AG20443 (cell line): ENCODE data around the gene HBG1.

ENCODE experiments used
- DNase-seq: peaks from one replicate; pipeline ENCODE4 v3.0.0; 2012; ENCODE audit warnings: low spot score, mixed read lengths

HBG1 gene

DNA sequence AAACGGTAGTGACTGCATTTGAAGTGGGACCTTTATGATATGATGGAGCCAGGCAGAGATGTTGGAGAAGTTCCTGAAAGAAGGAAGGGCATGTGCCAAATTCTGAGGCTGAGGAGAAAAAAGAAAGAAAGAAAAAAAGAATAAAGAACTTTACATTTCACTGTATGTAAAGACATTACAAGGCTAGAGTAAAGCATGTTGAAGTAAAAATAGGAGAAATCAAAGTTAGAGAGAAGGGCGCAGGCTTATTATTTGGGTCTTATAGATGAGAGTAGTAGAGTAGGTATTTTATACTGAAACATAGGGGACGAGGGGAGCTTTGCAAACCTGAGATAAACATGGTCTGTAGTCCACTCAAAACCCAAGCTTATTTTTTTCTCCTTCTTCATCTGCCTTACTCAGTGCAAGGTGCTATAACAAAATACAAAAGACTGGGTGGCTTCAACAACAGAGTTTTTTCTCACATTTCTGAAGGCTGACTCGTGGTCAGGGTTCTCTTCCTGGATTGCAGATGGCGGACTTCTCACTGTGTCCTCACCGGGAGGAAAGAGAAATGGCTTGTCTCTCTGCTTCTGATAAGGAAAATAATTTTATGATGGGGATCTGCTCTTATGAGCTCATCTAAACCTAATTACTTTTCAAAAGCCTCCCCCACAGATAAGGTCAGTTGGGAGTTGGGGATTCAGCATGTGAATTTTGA, 2.7 kb downstream of the HBG1 start:
- DNase-seq: no peak

DNA sequence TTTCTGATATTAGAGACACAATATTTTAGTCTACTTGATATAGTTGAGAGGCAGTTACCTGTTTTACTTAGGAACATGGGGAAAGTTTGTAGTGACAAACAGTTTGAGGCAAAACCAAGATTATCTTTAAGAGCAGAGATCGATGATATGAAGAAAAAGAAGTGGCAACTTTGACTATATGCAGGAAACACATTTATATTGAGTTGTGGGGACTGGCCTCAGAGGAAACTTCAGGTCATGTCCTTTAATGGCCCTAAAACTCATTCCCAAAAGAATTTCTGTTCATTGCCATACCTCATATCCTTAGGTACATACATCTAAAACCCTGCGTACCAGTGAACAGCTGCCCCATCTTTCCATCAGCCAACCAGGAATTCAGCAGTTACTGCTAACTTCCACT, 4.5 kb downstream of the HBG1 start:
- no peak for DNase-seq

DNA sequence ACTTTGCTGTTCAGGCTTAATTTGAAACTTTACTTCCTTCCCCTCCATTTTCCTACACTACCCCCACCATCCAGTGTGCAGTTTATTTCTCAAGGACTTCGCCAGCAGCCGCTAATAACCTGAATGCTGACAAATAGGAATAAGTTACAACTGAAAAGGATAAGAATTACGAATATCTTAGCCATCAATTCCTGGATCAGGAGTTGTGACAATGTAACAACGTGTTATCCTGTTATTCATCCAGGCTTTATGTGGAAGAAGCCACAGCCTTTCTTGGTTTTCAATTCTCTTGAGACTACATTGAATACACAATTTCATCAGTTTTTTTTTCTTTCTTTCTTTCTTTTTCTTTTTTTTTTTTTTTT, 5.9 kb downstream of the HBG1 start:
- DNase-seq: no peak

DNA sequence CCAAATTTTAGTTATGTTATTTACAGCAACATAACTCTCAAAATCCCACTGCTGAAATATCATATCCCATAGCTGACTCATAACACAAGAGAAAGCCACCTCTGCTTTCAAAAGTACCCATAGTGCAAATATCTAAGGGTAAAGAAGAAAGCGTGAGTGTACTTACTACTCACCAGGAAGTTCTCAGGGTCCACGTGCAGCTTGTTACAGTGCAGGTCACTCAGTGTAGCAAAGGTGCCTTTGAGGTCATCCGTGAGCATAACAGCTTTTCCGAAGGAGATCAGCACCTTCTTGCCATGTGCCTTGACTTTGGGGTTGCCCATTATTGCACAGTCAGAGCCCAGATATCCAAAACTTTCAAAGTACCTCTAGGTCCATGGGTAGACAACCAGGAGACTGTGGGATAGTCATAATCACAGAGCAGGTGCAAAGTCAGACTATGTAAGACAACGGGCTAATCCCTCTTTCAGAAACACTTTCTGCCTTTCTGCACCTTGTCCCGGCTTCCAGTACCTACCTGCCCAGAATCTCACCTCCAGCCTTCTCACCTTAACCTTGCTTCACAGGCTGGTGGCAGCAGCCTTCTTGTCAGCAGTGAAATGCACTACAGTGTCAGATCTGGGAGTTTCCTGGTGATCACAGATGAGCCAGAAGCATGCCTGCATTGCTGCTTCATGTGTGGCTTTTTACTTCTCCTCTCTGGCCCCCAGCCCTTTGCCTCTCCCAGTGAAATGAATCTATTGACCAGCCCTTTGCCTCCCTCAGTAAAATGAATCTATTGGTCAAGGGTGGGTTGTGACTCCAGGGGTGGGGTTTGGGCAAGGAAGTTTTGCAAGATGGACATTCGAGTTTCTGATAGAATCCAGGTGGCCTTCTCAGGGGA, 6.5 kb downstream of the HBG1 start:
- no peak for DNase-seq

DNA sequence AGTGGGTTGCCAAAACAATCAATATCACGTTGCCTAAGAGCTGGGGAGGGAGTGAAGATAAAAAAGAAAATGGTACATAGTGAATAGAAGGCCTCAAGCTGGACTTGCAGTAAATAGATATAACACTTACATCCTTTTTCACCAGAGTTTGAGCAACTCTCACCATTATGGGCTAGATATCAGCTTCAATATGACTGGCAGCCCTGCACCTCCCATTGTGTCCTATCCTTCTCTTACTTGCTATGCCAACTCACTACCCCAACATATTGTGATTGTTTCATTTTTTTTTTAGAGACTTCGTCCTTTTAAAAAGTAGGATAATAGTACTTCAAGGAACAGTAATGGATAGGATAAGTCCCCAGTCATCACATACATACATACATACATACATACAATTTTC, 7.4 kb downstream of the HBG1 start:
- DNase-seq: no peak

DNA sequence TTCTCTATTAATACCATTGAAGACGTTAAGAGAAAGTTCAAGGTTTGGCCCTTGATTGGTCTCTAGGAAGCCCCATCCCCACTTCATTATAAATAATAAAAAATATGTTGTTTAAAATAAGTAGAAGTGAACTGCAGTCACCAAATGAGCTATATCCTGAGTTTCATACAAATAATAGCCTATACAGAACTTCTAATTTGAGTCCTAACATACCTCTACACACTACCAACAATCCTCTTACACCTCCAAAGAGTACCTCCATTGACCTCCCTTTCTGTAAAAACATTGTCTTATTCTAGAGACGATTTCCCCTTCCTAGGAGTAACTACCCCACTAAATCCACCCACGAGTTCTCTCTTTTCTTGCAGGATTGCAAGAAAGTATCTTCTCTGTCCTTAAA, 8.2 kb downstream of the HBG1 start:
- DNase-seq: no peak

DNA sequence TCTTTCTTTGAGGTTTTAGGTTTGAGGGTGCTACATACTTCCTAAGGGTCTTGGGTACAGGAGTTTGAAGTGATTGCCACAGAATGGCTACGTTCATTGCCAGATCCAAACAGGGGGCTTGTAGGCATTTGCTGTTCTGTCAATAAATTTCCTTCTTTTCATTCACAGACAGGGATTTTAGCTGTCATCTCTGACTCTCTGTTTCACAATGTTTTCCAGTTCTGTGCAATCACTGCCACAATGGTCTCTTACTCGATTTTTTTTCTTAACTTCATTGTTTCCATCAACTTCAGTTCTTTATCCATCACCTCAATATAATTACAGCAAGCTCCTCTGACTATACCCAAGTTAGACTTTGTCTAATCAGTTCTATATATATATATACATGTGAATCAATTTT, 9.2 kb downstream of the HBG1 start:
- DNase-seq: no peak

DNA sequence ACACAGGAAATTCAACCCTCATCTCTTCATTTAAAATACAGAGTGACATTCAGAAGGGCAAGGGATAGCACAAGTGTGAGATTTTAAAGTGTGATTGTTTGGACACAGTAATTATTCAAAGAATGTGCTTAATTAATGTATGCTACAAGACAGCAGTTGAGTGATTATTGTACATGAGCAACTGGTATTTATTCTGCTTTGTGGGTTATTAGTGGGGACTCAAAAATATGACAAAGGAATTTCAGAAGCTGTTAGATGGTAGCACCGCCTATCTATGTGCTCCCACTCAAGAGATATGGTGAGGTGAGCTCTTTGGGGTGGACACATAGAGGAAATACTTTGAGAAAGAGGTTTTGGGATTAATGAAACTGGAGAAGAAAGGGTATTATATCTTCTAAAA, 9.6 kb downstream of the HBG1 start:
- no peak for DNase-seq

DNA sequence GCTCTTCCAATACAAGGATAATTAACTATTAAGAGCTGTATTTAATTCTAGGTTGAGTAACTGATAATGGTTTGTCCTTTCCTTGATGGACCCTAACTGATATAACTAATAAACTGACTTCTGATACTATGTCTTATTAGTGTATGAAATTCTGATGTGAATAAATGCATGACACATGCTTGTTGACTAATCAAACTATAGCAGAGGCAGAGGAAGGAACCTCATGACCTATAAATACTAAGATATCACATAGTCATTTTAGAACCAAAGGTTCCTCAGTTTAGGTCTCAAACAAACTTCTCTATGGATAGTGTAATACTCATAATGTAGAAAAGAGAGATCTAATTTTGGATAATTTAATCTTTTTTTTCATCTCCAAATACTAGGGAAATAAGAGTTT, 10.6 kb downstream of the HBG1 start:
- no peak for DNase-seq

DNA sequence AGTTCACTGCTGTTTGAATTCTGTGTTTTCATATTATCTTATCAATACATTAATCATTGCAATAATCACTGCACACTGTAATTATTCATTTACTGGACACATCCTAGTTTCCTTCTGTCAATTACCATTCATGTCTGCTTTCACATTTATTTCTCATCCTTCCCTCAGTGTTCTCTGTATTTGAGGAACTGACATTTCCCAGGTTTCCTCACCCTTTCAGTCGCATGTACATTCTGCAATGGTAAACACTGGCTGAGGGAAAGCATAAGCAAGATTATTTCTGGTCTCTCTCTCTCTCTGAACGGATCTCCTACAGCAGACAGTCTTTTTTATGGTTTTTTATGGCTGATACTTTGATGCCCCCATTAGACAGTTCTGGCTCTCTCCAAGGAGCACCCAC, 11.2 kb downstream of the HBG1 start:
- no peak for DNase-seq

DNA sequence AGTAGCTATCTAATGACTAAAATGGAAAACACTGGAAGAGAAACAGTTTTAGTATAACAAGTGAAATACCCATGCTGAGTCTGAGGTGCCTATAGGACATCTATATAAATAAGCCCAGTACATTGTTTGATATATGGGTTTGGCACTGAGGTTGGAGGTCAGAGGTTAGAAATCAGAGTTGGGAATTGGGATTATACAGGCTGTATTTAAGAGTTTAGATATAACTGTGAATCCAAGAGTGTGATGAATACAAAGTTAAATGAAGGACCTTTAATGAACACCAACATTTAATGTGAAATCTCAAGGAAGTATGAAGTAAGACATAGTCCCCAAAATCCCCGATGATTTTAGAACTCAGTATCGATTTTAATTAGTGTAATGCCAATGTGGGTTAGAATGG, 12.2 kb downstream of the HBG1 start:
- no peak for DNase-seq

DNA sequence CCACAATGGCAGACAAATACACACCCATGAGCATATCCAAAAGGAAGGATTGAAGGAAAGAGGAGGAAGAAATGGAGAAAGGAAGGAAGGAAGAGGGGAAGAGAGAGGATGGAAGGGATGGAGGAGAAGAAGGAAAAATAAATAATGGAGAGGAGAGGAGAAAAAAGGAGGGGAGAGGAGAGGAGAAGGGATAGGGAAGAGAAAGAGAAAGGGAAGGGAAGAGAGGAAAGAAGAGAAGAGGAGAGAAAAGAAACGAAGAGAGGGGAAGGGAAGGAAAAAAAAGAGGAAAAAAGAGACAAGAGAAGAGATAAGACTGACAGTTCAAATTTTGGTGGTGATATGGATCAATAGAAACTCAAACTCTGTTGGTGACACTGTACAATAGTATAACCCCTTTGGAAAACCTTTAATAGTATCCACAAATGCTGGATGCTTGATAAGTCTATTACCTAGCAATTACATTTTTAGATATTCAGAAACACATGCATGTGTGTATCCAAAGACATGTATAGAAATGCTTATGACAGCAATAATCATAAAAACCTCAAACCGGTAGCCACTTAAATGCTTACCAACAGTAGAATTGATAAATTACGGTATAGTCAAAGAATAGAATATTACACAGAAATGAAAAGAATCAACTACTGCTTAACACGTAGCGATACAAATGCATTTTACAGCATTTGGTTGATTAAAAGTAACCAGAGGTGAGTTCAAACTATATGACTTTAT, 14.1 kb downstream of the HBG1 start:
- DNase-seq: no peak

DNA sequence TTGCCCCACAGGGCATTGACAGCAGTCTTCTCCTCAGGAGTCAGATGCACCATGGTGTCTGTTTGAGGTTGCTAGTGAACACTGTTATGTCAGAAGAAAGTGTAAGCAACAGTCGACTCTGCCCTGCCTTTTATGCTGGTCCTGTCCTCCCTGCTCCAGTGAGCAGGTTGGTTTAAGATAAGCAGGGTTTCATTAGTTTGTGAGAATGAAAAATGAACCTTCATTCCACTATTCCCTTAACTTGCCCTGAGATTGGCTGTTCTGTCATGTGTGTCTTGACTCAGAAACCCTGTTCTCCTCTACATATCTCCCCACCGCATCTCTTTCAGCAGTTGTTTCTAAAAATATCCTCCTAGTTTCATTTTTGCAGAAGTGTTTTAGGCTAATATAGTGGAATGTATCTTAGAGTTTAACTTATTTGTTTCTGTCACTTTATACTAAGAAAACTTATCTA, 15.2 kb downstream of the HBG1 start, which contains the start of gene HBD:
Gene HBD, minus strand, starts transcription at position 103 of the 454 bp plus-strand sequence. Its CDS starts 50 bp downstream, at position 53.
- peak; percentile 18 for DNase-seq

DNA sequence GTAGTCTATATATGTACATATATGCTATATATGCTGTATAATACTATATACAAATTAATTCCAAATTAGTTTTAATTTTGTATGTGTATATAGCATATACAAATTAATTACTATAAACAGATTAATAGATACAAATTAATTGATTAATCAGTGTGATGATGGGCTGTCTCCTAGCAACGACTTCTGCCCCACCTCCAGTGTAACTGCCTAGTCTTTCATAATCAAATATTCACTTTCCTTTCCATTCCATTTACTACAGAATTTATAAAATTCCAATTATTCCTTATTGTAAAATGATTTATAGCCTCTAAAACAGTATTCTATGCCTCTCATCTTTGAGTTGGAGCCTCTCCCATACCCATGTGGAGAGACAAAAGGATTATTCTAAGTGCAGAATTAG, 16.4 kb downstream of the HBG1 start:
- DNase-seq: no peak

DNA sequence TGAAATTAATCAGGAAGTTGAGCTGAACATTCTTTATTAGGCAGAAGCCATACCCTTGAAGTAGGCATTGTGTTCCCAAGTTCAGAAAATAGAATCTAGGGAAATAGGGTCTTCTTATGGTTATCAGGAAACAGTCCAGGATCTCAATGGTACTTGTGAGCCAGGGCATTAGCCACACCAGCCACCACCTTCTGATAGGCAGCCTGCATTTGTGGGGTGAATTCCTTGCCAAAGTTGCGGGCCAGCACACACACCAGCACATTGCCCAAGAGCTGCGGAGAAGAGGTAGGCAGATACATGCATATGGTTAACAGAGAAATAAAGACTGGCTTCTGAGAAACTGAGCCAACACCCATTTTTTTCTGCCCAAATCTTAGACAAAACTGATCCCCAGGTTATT, 16.8 kb downstream of the HBG1 start:
- DNase-seq: no peak

DNA sequence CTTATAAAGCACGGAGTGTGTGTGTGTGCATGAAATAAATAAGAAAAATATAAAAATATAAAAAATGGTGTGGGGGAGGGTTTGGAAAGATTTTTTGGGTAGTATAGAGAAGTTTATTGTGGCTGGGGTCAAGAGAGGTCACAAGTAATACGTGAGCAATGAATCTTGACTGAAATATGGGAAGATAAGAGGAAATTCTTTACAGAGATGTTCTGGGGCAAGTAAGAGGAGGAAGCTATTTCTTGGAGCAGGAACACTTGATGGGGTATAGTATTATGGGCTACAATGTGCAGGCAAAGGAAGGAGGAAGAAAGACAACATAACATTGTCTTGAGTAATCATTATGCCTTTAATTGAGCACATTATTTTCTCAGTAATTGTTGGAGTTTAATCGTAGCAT, 17.5 kb downstream of the HBG1 start:
- no peak for DNase-seq

DNA sequence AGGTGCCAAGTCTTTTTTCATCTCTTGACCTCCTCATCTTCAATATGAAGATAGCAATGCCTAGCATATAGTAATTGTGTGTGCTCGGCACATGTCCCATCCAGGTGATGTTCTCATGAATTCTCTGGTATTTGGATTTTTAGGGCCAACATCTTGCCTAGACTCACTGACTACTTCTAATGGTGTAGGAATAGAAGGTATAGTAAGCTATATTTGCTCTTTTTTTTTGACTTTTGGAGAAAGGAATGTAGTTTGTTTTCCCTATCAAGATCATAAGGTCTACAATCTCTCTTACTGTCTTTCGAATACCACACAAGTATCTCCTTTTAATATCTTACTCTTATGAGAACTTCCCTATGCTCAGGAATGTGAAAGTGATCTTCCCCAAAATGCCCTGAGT, 18.5 kb downstream of the HBG1 start:
- no peak for DNase-seq

DNA sequence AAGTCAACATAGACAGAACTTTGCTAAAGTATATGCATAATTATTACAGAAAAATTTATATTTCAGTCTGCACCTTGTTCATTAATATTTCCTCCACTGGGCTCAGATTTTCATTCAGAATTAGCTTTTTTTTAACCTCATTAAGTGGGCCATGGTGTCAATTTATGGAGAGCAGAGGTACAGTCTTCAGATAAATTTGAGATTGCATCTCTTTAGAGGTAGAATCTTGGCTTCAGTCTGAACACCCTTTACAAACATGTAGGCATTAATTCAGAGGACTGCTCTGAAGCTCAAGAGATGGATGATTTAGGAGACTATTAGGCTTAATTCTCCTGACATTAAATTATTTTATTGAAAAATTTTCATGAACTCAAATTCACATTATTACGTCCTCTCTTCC, 19.4 kb downstream of the HBG1 start:
- no peak for DNase-seq

DNA sequence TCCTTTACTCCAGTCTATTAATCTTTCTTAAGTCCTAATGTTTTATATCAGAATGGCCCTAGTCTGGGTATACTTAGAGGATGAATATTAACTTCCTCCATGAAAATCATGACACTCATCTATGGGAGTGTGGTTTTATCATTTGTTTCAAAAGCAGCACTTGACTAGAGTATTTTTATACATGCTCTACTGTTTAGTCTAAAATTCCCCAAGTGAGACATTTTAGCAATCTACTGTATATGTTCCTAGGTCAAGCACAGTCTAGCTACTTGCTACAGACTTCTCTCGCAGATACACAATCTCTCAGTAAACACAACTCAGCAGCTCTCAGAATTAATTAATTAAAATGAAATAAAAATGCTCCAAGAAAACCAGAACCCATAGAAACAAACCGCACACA, 19.9 kb downstream of the HBG1 start:
- no peak for DNase-seq

DNA sequence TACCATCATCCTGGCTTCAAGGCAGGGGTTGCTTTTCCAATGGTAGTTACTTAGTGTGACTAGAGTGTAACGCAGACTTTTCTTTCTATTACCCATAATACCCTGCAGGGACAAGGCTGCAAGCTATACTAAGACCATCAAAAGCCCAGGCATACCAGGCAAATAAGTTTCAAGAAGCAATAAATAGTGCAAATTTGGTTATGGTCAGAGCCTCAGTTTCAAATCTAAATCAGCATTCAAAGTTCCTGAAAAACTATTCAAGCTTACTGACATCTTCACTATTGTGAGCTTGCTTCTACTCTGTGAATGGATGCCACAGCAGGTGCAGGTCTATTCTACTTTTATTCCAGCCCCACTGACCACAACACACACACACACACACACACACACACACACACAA, 20.3 kb downstream of the HBG1 start:
- DNase-seq: no peak

DNA sequence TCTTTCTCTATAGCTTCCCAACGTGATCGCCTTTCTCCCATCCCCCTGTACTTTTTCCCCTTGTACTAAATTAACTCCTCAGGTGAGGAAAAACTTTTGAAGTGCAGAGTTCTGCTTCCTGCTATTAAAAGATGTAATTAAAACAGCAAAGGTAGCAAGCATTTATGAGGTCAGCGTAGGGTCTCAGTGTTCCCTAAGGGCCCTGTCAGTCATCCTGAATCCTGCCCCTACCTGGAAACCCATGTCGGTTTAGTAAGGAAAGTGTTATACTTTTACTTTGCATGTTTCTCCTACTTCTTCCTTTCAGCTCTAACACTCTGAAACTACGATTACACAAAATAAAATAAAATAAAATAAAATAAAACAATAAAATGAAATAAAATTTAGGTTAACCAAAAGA, 21.5 kb downstream of the HBG1 start:
- DNase-seq: no peak

DNA sequence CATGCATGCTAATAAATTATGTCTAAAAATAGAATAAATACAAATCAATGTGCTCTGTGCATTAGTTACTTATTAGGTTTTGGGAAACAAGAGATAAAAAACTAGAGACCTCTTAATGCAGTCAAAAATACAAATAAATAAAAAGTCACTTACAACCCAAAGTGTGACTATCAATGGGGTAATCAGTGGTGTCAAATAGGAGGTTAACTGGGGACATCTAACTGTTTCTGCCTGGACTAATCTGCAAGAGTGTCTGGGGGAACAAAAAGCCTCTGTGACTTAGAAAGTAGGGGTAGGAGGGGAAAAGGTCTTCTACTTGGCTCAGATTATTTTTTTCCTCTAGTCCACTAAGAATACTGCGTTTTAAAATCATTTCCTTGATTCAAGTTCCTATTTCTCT, 22.0 kb downstream of the HBG1 start:
- no peak for DNase-seq

DNA sequence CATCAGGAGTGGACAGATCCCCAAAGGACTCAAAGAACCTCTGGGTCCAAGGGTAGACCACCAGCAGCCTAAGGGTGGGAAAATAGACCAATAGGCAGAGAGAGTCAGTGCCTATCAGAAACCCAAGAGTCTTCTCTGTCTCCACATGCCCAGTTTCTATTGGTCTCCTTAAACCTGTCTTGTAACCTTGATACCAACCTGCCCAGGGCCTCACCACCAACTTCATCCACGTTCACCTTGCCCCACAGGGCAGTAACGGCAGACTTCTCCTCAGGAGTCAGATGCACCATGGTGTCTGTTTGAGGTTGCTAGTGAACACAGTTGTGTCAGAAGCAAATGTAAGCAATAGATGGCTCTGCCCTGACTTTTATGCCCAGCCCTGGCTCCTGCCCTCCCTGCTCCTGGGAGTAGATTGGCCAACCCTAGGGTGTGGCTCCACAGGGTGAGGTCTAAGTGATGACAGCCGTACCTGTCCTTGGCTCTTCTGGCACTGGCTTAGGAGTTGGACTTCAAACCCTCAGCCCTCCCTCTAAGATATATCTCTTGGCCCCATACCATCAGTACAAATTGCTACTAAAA, 22.8 kb downstream of the HBG1 start, which contains the start of gene HBB:
Gene HBB, minus strand, starts transcription at position 340 of the 579 bp plus-strand sequence. Its CDS starts 50 bp downstream, at position 290.
- DNase-seq: no peak
